GM23338 (cell line): ENCODE results near the gene MOB3B. TPM values are rescaled to one million over a fixed set of nuclear protein-coding genes. Genes with fewer than 3 reads are reported as not detected.

ENCODE experiments used
- ATAC-seq: fragments of 200-7000 bp; cut with Tn5 transposase; 3 replicates; pipeline ENCODE4 v1.9.1; 2020
- DNase-seq: peaks from one replicate; pipeline ENCODE4 v3.0.0-alpha.2; 2015; ENCODE audit warnings: low spot score
- H2AFZ ChIP-seq: fragments of 200-600 bp; sonication (generic); 2 replicates; pipeline ENCODE4 v1.8.0; 2016; ENCODE audit warnings: antibody characterized with exemption, mild to moderate bottlenecking, moderate library complexity
- H3F3A ChIP-seq: fragments of 200-600 bp; sonication (generic); replicated peaks from 2 replicates; pipeline ENCODE4 v1.8.0; 2017; ENCODE audit warnings: antibody characterized with exemption, mixed run types, low read depth
- H3K27ac ChIP-seq: fragments of 200-600 bp; sonication (generic); 2 replicates; pipeline ENCODE4 v1.6.1; 2016; ENCODE audit warnings: low read depth
- H3K27me3 ChIP-seq: fragments of 200-600 bp; sonication (generic); 2 replicates; pipeline ENCODE4 v1.8.0; 2016; ENCODE audit warnings: mild to moderate bottlenecking, mixed run types, moderate library complexity; ENCODE audit not compliant: insufficient read depth
- H3K36me3 ChIP-seq: fragments of 200-600 bp; sonication (generic); 2 replicates; pipeline ENCODE4 v1.8.0; 2016; ENCODE audit warnings: mild to moderate bottlenecking; ENCODE audit not compliant: insufficient read depth
- H3K4me1 ChIP-seq: fragments of 200-600 bp; sonication (generic); 2 replicates; pipeline ENCODE4 v1.8.0; 2016; ENCODE audit warnings: mild to moderate bottlenecking, moderate library complexity; ENCODE audit not compliant: insufficient read depth
- H3K4me2 ChIP-seq: fragments of 200-600 bp; sonication (generic); 2 replicates; pipeline ENCODE4 v1.7.1; 2017; ENCODE audit warnings: mixed run types
- H3K4me3 ChIP-seq: fragments of 200-600 bp; sonication (generic); 2 replicates; pipeline ENCODE4 v1.6.1; 2016; ENCODE audit warnings: mixed run types
- H3K79me2 ChIP-seq: fragments of 200-600 bp; sonication (generic); replicated peaks from 2 replicates; pipeline ENCODE4 v1.8.0; 2017; ENCODE audit warnings: mild to moderate bottlenecking; ENCODE audit not compliant: insufficient read depth
- H3K9me2 ChIP-seq: fragments of 200-600 bp; sonication (generic); 2 replicates; pipeline ENCODE4 v1.8.0; 2017; ENCODE audit not compliant: insufficient read depth
- H4K20me1 ChIP-seq: fragments of 200-600 bp; sonication (generic); replicated peaks from 2 replicates; pipeline ENCODE4 v1.8.0; 2017; ENCODE audit warnings: mild to moderate bottlenecking; ENCODE audit not compliant: insufficient read depth
- H3K27ac Mint-ChIP-seq: 2 replicates; pipeline ENCODE4 v1.8.0; 2020; ENCODE audit warnings: inconsistent platforms, mild to moderate bottlenecking, moderate library complexity, mixed read lengths
- H3K27me3 Mint-ChIP-seq: 3 replicates; pipeline ENCODE4 v1.8.0; 2022; ENCODE audit warnings: low read depth, mild to moderate bottlenecking, moderate library complexity, mixed read lengths, inconsistent platforms; ENCODE audit not compliant: insufficient read depth, poor library complexity
- H3K36me3 Mint-ChIP-seq: 3 replicates; pipeline ENCODE4 v1.8.0; 2021; ENCODE audit warnings: low read depth, mild to moderate bottlenecking, inconsistent platforms, moderate library complexity, mixed read lengths
- H3K4me1 Mint-ChIP-seq: 3 replicates; pipeline ENCODE4 v1.8.0; 2020; ENCODE audit warnings: mild to moderate bottlenecking, inconsistent platforms, mixed read lengths
- H3K4me3 Mint-ChIP-seq: 3 replicates; pipeline ENCODE4 v1.8.0; 2021; ENCODE audit warnings: moderate library complexity, mild to moderate bottlenecking, inconsistent platforms, mixed read lengths
- H3K9me3 Mint-ChIP-seq: 3 replicates; pipeline ENCODE4 v1.8.0; 2020; ENCODE audit warnings: moderate library complexity, mild to moderate bottlenecking, inconsistent platforms, mixed read lengths
- CREB1 ChIP-seq: fragments of 250-450 bp; sonication (Bioruptor Pico); IDR thresholded peaks from 2 replicates; pipeline ENCODE4 v1.5.0; 2020; ENCODE audit warnings: low read depth, mild to moderate bottlenecking, moderate library complexity
- EZH2 ChIP-seq: fragments of 200-600 bp; sonication (generic); IDR thresholded peaks from one replicate; pipeline ENCODE4 v1.8.0; 2017; ENCODE audit warnings: antibody characterized with exemption, mild to moderate bottlenecking, low read depth; ENCODE audit not compliant: unreplicated experiment
- NANOG ChIP-seq: IDR thresholded peaks from 2 replicates; pipeline ENCODE4 v1.6.1; 2016; ENCODE audit warnings: antibody characterized with exemption, borderline replicate concordance
- POLR2AphosphoS5 ChIP-seq: IDR thresholded peaks from 2 replicates; pipeline ENCODE4 v1.6.1; 2016; ENCODE audit warnings: antibody characterized with exemption, low read depth
- REST ChIP-seq: IDR thresholded peaks from one replicate; pipeline ENCODE4 v1.6.1; 2018; ENCODE audit warnings: antibody characterized with exemption; ENCODE audit not compliant: unreplicated experiment
- ZNF331 ChIP-seq: fragments of 250-450 bp; sonication (Bioruptor Pico); IDR thresholded peaks from 2 replicates; pipeline ENCODE4 v1.5.0; 2020; ENCODE audit warnings: low read depth, mild to moderate bottlenecking, moderate library complexity
- polyA plus RNA-seq: library from polyadenylated mRNA; unstranded; fragments of >200 nt; fragmentation: Nextera tagmentation; extraction: Ambion mirVana; gene quantifications from 2 replicates; pipeline ENCODE4 v1.2.1, GENCODE V29; 2016
- total RNA-seq: library from RNA; depleted of rRNA; stranded (reverse); fragments of >200 nt; shearing (Covaris generic); gene quantifications from 2 replicates; pipeline ENCODE4 v1.2.3, GENCODE V29; 2014
- TF ChIP-seq, protein P1 (sequence below), 2 experiments: fragments of 200-600 bp in 1 of 2; sonication (generic) in 1 of 2; conservative IDR thresholded peaks; 2 replicates each; pipeline versions ENCODE4 v1.5.1 to v1.6.1; 2016 to 2017; ENCODE audit warnings: antibody characterized with exemption in 2 of 2, low read depth in 2 of 2, mild to moderate bottlenecking in 2 of 2, moderate library complexity in 1 of 2
- TF ChIP-seq, protein P2 (sequence below): fragments of 250-450 bp; sonication (Bioruptor Pico); IDR thresholded peaks from 2 replicates; pipeline ENCODE4 v1.5.0; 2020; ENCODE audit warnings: mild to moderate bottlenecking, moderate library complexity

The MOB3B gene
- total and polyA plus RNA-seq, 2 experiments from 2014 or later: 7.6 to 12.1 TPM

DNA sequence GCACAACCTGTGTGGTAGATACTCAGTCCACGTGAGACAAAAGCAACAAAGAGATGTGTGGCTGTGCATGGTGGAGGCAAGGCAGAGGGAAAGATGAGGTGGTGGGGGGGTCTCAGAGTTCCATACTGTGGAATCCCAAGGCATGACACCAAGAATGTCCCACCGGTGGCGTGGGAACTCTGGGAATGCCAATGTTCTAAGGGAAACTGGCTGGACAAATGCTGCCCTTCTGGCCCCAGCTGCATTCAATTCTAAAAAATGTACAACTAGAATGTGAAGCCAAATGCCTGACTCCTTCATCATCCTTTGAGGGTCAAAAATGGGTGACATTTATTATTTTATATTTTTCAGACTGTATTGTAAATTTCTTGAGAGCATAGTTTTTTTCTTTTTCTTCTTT is 174.4 kb downstream of the MOB3B start:
- Histone ChIP-seq H3K27ac (no peak overlapping the region), H2AFZ (no peak overlapping the region), H3K4me2 (no peak overlapping the region), H3K4me3 (no peak overlapping the region), H3F3A (no peaks in the 10 kb centered on the region), H3K79me2 (no peaks in the 10 kb centered on the region), H3K27me3 (no peaks in the 10 kb centered on the region), H3K4me1 (peaks cover 5% of the 10 kb centered on the region), H3K36me3 (no peaks in the 10 kb centered on the region), H4K20me1 (no peaks in the 10 kb centered on the region), H3K9me2 (peaks cover 7% of the 10 kb centered on the region; the same call in 1 of the 2 replicates)
- H3K36me3 Mint-ChIP-seq: peaks cover 25% of the 10 kb centered on the region
- H3K27ac Mint-ChIP-seq: no peak overlapping the region
- H3K9me3 Mint-ChIP-seq: no peaks in the 10 kb centered on the region
- H3K27me3 Mint-ChIP-seq: no peaks in the 10 kb centered on the region
- TF ChIP-seq EZH2: no peak
- no peak for TF ChIP-seq CREB1 (CRISPR knock-in tag)
- no peak for TF ChIP-seq REST
- no peak for TF ChIP-seq ZNF331 (CRISPR knock-in tag)
- no peak for TF ChIP-seq NANOG
- TF ChIP-seq, protein P1, sequence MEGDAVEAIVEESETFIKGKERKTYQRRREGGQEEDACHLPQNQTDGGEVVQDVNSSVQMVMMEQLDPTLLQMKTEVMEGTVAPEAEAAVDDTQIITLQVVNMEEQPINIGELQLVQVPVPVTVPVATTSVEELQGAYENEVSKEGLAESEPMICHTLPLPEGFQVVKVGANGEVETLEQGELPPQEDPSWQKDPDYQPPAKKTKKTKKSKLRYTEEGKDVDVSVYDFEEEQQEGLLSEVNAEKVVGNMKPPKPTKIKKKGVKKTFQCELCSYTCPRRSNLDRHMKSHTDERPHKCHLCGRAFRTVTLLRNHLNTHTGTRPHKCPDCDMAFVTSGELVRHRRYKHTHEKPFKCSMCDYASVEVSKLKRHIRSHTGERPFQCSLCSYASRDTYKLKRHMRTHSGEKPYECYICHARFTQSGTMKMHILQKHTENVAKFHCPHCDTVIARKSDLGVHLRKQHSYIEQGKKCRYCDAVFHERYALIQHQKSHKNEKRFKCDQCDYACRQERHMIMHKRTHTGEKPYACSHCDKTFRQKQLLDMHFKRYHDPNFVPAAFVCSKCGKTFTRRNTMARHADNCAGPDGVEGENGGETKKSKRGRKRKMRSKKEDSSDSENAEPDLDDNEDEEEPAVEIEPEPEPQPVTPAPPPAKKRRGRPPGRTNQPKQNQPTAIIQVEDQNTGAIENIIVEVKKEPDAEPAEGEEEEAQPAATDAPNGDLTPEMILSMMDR (conservative IDR thresholded peaks at IDR 0.05; ENCODE audit: low read depth in 2 of 2): no peak
- no peak for TF ChIP-seq POLR2AphosphoS5
- DNase-seq: no peak
- ATAC-seq: no peak
- peaks cover 35% of the 10 kb centered on the region for H3K4me1 Mint-ChIP-seq
- no peak overlapping the region for H3K4me3 Mint-ChIP-seq

DNA sequence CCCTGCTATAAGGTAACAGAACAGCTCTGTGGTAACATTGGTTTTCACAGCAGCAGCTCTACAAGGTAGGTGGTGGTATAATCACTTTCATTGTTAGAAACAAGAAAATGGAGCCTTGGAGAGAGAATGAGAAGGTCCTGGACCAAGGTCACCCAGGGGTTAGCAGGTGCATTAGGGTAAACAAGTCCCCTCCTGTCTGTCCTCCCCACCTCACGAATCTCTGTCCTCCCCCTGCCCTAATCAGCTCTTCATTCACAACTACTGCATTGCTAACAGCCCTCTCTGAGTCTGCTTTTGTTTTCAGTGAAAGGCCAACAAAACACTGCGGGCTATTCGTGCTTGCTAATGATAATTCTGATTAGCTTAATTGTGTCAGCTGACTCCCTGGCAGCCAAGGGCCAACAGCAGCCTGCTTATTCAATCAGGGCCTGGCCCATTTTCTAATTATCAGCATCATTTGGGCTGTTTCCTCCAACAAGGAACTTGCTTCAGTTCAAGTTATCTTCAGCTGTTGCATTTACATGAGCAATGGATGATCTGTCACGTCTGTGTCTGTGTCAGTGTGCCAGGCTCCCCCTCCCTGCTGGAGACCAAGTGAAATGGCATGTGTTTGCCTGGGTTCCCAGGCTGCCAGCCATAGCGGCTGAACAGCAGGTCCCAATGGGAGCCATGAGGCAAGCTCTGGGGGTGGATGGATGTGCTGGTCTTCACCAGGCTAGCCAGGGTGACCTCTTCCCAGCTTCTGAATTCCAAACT is 176.0 kb downstream of the MOB3B start:
- Histone ChIP-seq H3F3A (no peaks in the 10 kb centered on the region), H2AFZ (no peak overlapping the region), H3K4me1 (peaks cover 19% of the 10 kb centered on the region), H3K9me2 (peaks cover 12% of the 10 kb centered on the region; the same call in 1 of the 2 replicates), H3K36me3 (no peaks in the 10 kb centered on the region), H3K27ac (no peak overlapping the region), H3K4me2 (peak overlapping the region; percentile 43; the same call in 1 of the 2 replicates), H3K4me3 (no peak overlapping the region), H3K27me3 (no peaks in the 10 kb centered on the region), H3K79me2 (no peaks in the 10 kb centered on the region), H4K20me1 (no peaks in the 10 kb centered on the region)
- TF ChIP-seq ZNF331 (CRISPR knock-in tag): no peak
- TF ChIP-seq, protein P2, sequence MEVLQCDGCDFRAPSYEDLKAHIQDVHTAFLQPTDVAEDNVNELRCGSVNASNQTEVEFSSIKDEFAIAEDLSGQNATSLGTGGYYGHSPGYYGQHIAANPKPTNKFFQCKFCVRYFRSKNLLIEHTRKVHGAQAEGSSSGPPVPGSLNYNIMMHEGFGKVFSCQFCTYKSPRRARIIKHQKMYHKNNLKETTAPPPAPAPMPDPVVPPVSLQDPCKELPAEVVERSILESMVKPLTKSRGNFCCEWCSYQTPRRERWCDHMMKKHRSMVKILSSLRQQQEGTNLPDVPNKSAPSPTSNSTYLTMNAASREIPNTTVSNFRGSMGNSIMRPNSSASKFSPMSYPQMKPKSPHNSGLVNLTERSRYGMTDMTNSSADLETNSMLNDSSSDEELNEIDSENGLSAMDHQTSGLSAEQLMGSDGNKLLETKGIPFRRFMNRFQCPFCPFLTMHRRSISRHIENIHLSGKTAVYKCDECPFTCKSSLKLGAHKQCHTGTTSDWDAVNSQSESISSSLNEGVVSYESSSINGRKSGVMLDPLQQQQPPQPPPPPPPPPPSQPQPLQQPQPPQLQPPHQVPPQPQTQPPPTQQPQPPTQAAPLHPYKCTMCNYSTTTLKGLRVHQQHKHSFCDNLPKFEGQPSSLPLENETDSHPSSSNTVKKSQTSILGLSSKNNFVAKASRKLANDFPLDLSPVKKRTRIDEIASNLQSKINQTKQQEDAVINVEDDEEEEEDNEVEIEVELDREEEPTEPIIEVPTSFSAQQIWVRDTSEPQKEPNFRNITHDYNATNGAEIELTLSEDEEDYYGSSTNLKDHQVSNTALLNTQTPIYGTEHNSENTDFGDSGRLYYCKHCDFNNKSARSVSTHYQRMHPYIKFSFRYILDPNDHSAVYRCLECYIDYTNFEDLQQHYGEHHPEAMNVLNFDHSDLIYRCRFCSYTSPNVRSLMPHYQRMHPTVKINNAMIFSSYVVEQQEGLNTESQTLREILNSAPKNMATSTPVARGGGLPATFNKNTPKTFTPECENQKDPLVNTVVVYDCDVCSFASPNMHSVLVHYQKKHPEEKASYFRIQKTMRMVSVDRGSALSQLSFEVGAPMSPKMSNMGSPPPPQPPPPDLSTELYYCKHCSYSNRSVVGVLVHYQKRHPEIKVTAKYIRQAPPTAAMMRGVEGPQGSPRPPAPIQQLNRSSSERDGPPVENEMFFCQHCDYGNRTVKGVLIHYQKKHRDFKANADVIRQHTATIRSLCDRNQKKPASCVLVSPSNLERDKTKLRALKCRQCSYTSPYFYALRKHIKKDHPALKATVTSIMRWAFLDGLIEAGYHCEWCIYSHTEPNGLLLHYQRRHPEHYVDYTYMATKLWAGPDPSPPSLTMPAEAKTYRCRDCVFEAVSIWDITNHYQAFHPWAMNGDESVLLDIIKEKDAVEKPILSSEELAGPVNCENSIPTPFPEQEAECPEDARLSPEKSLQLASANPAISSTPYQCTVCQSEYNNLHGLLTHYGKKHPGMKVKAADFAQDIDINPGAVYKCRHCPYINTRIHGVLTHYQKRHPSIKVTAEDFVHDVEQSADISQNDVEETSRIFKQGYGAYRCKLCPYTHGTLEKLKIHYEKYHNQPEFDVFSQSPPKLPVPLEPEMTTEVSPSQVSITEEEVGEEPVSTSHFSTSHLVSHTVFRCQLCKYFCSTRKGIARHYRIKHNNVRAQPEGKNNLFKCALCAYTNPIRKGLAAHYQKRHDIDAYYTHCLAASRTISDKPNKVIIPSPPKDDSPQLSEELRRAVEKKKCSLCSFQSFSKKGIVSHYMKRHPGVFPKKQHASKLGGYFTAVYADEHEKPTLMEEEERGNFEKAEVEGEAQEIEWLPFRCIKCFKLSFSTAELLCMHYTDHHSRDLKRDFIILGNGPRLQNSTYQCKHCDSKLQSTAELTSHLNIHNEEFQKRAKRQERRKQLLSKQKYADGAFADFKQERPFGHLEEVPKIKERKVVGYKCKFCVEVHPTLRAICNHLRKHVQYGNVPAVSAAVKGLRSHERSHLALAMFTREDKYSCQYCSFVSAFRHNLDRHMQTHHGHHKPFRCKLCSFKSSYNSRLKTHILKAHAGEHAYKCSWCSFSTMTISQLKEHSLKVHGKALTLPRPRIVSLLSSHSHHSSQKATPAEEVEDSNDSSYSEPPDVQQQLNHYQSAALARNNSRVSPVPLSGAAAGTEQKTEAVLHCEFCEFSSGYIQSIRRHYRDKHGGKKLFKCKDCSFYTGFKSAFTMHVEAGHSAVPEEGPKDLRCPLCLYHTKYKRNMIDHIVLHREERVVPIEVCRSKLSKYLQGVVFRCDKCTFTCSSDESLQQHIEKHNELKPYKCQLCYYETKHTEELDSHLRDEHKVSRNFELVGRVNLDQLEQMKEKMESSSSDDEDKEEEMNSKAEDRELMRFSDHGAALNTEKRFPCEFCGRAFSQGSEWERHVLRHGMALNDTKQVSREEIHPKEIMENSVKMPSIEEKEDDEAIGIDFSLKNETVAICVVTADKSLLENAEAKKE (CRISPR knock-in tag): peak; percentile 65; the same call in 1 of the 2 replicates
- H3K4me3 Mint-ChIP-seq: no peak overlapping the region
- H3K4me1 Mint-ChIP-seq: peaks cover 44% of the 10 kb centered on the region
- peaks cover 15% of the 10 kb centered on the region for H3K36me3 Mint-ChIP-seq
- no peaks in the 10 kb centered on the region for H3K9me3 Mint-ChIP-seq
- DNase-seq: no peak
- no peaks in the 10 kb centered on the region for H3K27me3 Mint-ChIP-seq
- peak overlapping the region; percentile 27; the same call in 1 of the 2 replicates for H3K27ac Mint-ChIP-seq
- ATAC-seq: peak; percentile 86
